ENCODE results near the gene HIGD2A. TPM values are rescaled to one million over a fixed set of nuclear protein-coding genes. Genes with fewer than 3 reads are reported as not detected.

Gene HIGD2A
- total and polyA plus RNA-seq, 2 donors (not counting 3 experiments of a cell fraction or from before 2014, with no cell fraction given): 96.2 to 210 TPM

- POLR2A ChIA-PET: interaction anchor here (0.6 kb wide), 1 partner anchor 545 kb away, joined by 4 read pairs; no protein-coding TSS in a partner anchor
- H4K20me1 ChIP-seq (replicated peaks; ENCODE audit: control insufficient read depth, extremely low read depth, insufficient read depth, low read length): no peaks in the 10 kb centered on the region
These were observed 17.3 kb downstream of the HIGD2A start for GRCh38 chr5:176405656-176406435.

More at GRCh38 chr5:176405656-176406435, 17.3 kb downstream of the HIGD2A start:
- Histone ChIP-seq H3K79me2 (ENCODE audit: control insufficient read depth, insufficient read depth, low read length) (no peaks in the 10 kb centered on the region), H2AFZ (ENCODE audit: low read depth, low read length) (no peak overlapping the region), H3K27ac (ENCODE audit: insufficient read depth, low read depth, low read length) (no peak overlapping the region), H3K9me3 (replicated peaks; ENCODE audit: control insufficient read depth, insufficient read depth, low read length) (no peaks in the 10 kb centered on the region), H3K27me3 (ENCODE audit: control insufficient read depth in 2 of 2, insufficient read depth in 2 of 2, low read length in 2 of 2) (no peaks in the 10 kb centered on the region), H3K9me1 (replicated peaks; ENCODE audit: control insufficient read depth, extremely low read depth, insufficient read depth, low read length) (no peaks in the 10 kb centered on the region), H3K4me3 (replicated peaks in 1 of 3; ENCODE audit: insufficient read depth in 1 of 3, low read depth in 1 of 3, low read length in 3 of 3) (no peak overlapping the region), H3K9ac (replicated peaks; ENCODE audit: extremely low read depth, insufficient read depth, low read length) (no peak overlapping the region), H3K4me2 (ENCODE audit: insufficient read depth, low read length) (no peak overlapping the region), H3K36me3 (ENCODE audit: control insufficient read depth in 2 of 2, extremely low read depth in 1 of 2, insufficient read depth in 2 of 2, low read length in 2 of 2) (peaks cover 3 to 15% of the 10 kb centered on the region in 2 experiments), H3K4me1 (ENCODE audit: control insufficient read depth, extremely low read depth, insufficient read depth, low read length) (no peaks in the 10 kb centered on the region)
- CTCF ChIA-PET: interaction anchor here (0.6 to 1.6 kb wide), 4 partner anchors 10 to 137 kb away, joined by 3 to 4 read pairs (median 3); no protein-coding TSS in a partner anchor
- intact Hi-C loops (cut with micrococcal nuclease): no loop called here
- BruUV-seq (replicated peaks): no TSS peak
- dilution Hi-C loops (cut with MboI; ENCODE audit: extremely low pct_ligation_motif_present, low sequenced_read_pairs): no loop called here
- DNase-seq (ENCODE audit: low read depth, low spot score): no peak
- FAIRE-seq: no peak
- TF ChIP-seq POLR2AphosphoS5 (IDR thresholded peaks at IDR 0.05; ENCODE audit: insufficient read depth, low read depth, low read length): no peak
- no peak for TF ChIP-seq FOS (IDR thresholded peaks at IDR 0.05; ENCODE audit: borderline replicate concordance, insufficient read depth, low read length)
- TF ChIP-seq CTCF (IDR thresholded peaks at IDR 0.05; ENCODE audit: extremely low read depth in 1 of 2, insufficient read depth in 1 of 2, low read depth in 1 of 2, low read length in 2 of 2): no peak
- no peak for TF ChIP-seq JUN (IDR thresholded peaks at IDR 0.05; ENCODE audit: borderline replicate concordance, insufficient read depth, insufficient read length, low read depth)
- TF ChIP-seq MYC (IDR thresholded peaks at IDR 0.05; ENCODE audit: low read depth, low read length): no peak
- no peak for TF ChIP-seq EZH2 (IDR thresholded peaks at IDR 0.05; ENCODE audit: borderline replicate concordance, low read depth, low read length, severe bottlenecking)
- no peak for TF ChIP-seq POLR2A (IDR thresholded peaks at IDR 0.05; ENCODE audit: low read depth, low read length)
- TF ChIP-seq MAX (IDR thresholded peaks at IDR 0.05; ENCODE audit: insufficient read depth, insufficient read length): no peak
- no peak for TF ChIP-seq GATA2 (IDR thresholded peaks at IDR 0.05; ENCODE audit: insufficient read depth, insufficient read length, low read depth, low read length)
